Prostate gland (tissue), 2 donors: ENCODE results near the gene HIVEP3.

Source experiments
- POLR2A ChIP-seq: fragments of 450-650 bp; IDR thresholded peaks from one replicate; pipeline ENCODE4 v1.6.1; 2016; ENCODE audit warnings: antibody characterized with exemption, mild to moderate bottlenecking
- TF ChIP-seq, protein P1 (sequence below), 4 experiments: fragments of 200-600 bp in 2 of 4; fragments of 450-650 bp in 2 of 4; sonication (generic) in 2 of 4; IDR thresholded peaks; 1 replicate in 3 of 4; 2 replicates in 1 of 4; pipeline ENCODE4 v1.5.1; 2016 to 2019; ENCODE audit warnings: antibody characterized with exemption in 4 of 4, mild to moderate bottlenecking in 2 of 4, moderate library complexity in 2 of 4

DNA sequence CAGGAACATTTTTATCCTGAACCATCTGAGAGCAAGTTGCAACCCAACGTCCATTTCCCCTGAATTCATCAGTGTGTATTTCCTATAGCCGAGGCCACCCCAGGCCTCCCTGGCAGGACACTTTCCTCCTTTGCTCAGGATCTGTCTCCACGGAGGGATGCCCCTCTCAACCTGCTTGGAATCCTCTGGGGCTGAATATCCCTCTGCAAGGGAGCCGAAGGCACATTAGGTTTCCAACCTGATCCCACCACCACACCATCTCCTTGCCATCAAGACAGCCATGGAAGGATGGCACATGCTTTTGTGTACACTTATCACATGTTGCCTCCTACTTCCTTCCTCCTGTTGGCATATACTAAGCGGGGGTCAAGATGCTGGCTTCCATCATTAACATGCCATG lies 359.4 kb downstream of the HIVEP3 start:
- no peak for TF ChIP-seq POLR2A
- TF ChIP-seq, protein P1, sequence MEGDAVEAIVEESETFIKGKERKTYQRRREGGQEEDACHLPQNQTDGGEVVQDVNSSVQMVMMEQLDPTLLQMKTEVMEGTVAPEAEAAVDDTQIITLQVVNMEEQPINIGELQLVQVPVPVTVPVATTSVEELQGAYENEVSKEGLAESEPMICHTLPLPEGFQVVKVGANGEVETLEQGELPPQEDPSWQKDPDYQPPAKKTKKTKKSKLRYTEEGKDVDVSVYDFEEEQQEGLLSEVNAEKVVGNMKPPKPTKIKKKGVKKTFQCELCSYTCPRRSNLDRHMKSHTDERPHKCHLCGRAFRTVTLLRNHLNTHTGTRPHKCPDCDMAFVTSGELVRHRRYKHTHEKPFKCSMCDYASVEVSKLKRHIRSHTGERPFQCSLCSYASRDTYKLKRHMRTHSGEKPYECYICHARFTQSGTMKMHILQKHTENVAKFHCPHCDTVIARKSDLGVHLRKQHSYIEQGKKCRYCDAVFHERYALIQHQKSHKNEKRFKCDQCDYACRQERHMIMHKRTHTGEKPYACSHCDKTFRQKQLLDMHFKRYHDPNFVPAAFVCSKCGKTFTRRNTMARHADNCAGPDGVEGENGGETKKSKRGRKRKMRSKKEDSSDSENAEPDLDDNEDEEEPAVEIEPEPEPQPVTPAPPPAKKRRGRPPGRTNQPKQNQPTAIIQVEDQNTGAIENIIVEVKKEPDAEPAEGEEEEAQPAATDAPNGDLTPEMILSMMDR (IDR thresholded peaks at IDR 0.05): no peak
